22Rv1 (cell line): ENCODE data around the gene ARHGDIB.
A peak's percentile ranks its signal among the peaks of the same experiment; 100 is the strongest.

Experiments used
- H3K27ac ChIP-seq: fragments of 450-650 bp; 2 replicates; pipeline ENCODE4 v1.5.1; 2017
- ZFX ChIP-seq: fragments of 450-650 bp; IDR thresholded peaks from 2 replicates; pipeline ENCODE4 v1.6.1; 2017; ENCODE audit warnings: antibody characterized with exemption, borderline replicate concordance
- TF ChIP-seq, protein P1 (sequence below): fragments of 450-650 bp; IDR thresholded peaks from 2 replicates; pipeline ENCODE4 v1.5.1; 2017; ENCODE audit warnings: mild to moderate bottlenecking

The ARHGDIB gene

GRCh38 chr12:14910090-14910915 lies 51.1 kb downstream of the ARHGDIB start:
- H3K27ac ChIP-seq, result no peak overlapping the region
- no peak for TF ChIP-seq ZFX
- TF ChIP-seq, protein P1, sequence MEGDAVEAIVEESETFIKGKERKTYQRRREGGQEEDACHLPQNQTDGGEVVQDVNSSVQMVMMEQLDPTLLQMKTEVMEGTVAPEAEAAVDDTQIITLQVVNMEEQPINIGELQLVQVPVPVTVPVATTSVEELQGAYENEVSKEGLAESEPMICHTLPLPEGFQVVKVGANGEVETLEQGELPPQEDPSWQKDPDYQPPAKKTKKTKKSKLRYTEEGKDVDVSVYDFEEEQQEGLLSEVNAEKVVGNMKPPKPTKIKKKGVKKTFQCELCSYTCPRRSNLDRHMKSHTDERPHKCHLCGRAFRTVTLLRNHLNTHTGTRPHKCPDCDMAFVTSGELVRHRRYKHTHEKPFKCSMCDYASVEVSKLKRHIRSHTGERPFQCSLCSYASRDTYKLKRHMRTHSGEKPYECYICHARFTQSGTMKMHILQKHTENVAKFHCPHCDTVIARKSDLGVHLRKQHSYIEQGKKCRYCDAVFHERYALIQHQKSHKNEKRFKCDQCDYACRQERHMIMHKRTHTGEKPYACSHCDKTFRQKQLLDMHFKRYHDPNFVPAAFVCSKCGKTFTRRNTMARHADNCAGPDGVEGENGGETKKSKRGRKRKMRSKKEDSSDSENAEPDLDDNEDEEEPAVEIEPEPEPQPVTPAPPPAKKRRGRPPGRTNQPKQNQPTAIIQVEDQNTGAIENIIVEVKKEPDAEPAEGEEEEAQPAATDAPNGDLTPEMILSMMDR, result no peak

DNA sequence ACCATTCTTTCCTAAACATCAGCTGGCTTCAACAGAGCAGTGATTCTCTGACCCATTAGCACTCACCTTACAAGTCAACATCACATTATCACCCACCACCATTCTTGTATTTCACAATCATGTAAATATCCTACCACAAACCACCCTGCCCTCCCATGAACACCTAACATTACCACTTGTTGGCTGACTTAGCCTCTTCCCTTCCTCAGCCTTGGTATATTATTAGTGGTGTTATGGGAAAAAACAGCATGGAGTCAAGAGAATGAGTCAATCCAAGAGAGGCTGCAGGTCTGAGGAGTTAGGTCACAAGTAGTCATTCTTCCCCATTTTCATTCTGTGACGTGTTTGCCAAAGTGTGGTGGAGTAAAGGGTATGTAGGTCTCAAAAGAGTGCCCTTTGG lies 53.4 kb downstream of the ARHGDIB start:
- TF ChIP-seq, protein P1, result no peak
- no peak for TF ChIP-seq ZFX
- H3K27ac ChIP-seq, result no peak overlapping the region

GRCh38 chr12:14906114-14906513 lies 55.3 kb downstream of the ARHGDIB start:
- TF ChIP-seq ZFX, result no peak
- TF ChIP-seq, protein P1, result no peak
- H3K27ac ChIP-seq, result no peak overlapping the region

DNA sequence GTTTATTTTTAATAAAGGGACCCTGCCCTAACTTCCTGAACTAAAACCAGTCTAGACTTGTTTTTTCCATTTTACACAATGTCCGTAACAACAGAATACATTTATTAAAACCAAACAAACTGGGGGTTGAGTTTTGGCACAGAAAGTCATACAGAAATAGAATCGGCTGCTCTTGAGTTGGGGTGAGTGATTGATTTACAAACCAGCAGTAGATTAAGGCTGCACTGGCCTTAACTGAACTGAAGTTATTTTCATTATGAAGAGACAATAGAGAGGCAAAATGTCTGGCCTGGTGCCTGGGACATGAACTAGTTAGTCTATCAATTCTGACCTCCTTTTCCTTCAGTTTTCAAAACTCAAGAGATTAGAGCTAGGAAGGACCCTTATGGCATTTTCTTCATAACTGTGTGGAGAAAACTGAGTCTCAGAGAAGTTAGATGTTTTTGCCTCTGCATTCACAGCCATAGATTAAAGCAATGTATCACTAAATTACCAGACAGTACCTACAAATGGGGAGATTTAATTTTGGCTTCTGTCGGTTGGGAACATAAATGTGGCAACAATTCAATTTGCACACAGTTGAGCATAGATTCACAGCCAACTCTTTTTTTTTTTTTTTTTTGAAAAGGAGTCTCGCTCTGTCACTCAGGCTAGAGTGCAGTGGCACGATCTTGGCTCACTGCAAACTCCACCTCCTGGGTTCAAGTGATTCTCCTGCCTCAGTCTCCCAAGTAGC lies 56.0 kb downstream of the ARHGDIB start:
- H3K27ac ChIP-seq, result no peak overlapping the region
- TF ChIP-seq, protein P1, result no peak
- no peak for TF ChIP-seq ZFX

GRCh38 chr12:14904854-14905253 lies 56.5 kb downstream of the ARHGDIB start:
- no peak overlapping the region for H3K27ac ChIP-seq
- TF ChIP-seq, protein P1, result no peak
- TF ChIP-seq ZFX, result no peak

- H3K27ac ChIP-seq, result peak overlapping the region; percentile 63
- TF ChIP-seq, protein P1, result no peak
- no peak for TF ChIP-seq ZFX
Observed at GRCh38 chr12:14903386-14904098, 57.9 kb downstream of the ARHGDIB start.
